Stimulated activated CD8-positive, alpha-beta memory T cell treated with anti-CD3 and anti-CD28 coated beads, Interleukin-7, amount 100 ng/mL, for 48 hours (primary cell): ENCODE measurements around the gene LSP1.

Experiments
- DNase-seq, 2 donors: peaks; one replicate each; pipeline ENCODE4 v3.0.0-alpha.2; 2020; ENCODE audit warnings: low read depth in 1 of 2; ENCODE audit errors: extremely low read depth in 1 of 2

The LSP1 gene

GRCh38 chr11:1926156-1927025 is 73.5 kb downstream of the LSP1 start:
- DNase-seq, result no peak

- DNase-seq, result no peak
These were observed 74.4 kb downstream of the LSP1 start for GRCh38 chr11:1927026-1927847.

GRCh38 chr11:1927848-1928469 is 75.1 kb downstream of the LSP1 start:
- no peak for DNase-seq

- DNase-seq, result no peak
These were observed 75.6 kb downstream of the LSP1 start for GRCh38 chr11:1928470-1928890.

- no peak for DNase-seq
These were observed 76.1 kb downstream of the LSP1 start for GRCh38 chr11:1928891-1929541.

- DNase-seq, result no peak
These were observed 77.0 kb downstream of the LSP1 start for GRCh38 chr11:1929621-1930461.

- DNase-seq, result no peak
These were observed 77.6 kb downstream of the LSP1 start for GRCh38 chr11:1930462-1930830.

GRCh38 chr11:1931341-1932104 is 78.6 kb downstream of the LSP1 start:
- DNase-seq, result no peak

- no peak for DNase-seq
These were observed 79.2 kb downstream of the LSP1 start for GRCh38 chr11:1932105-1932480.

- DNase-seq, result no peak
These were observed 79.8 kb downstream of the LSP1 start for GRCh38 chr11:1932681-1933080.

- no peak for DNase-seq
These were observed 80.8 kb downstream of the LSP1 start for GRCh38 chr11:1933416-1934334.

- DNase-seq, result no peak
These were observed 81.7 kb downstream of the LSP1 start for GRCh38 chr11:1934335-1935155.

- no peak for DNase-seq
These were observed 82.5 kb downstream of the LSP1 start for GRCh38 chr11:1935156-1936071.

- DNase-seq, result no peak
These were observed 83.3 kb downstream of the LSP1 start for GRCh38 chr11:1936072-1936780.

GRCh38 chr11:1936781-1937615 is 84.1 kb downstream of the LSP1 start:
- DNase-seq, result no peak
